ENCODE results near the gene CTBP1.

GRCh38 chr4:1180663-1181062 lies 68.3 kb downstream of the CTBP1 start:
- TF ChIP-seq CTCF (conservative IDR thresholded peaks at IDR 0.05; ENCODE audit: low read depth, low read length) (no peak), EZH2phosphoT487 (IDR thresholded peaks at IDR 0.05; ENCODE audit: borderline replicate concordance, low read length) (no peak)

Measured in PC-3 (cell line).